AG09319 (cell line): Measurements from ENCODE around the gene GPATCH1.
"Not testable (repeated sequence)": the region's sequence is repeated elsewhere in the genome, so short reads cannot be mapped to it uniquely, and the experiment has no call there.

Source experiments
- DNase-seq: peaks from one replicate; pipeline ENCODE4 v3.0.0-alpha.2; 2010; ENCODE audit warnings: low read depth; ENCODE audit errors: extremely low read depth
- CTCF ChIP-seq: IDR thresholded peaks from 2 replicates; pipeline ENCODE4 v1.5.1; 2011; ENCODE audit warnings: low read depth, mild to moderate bottlenecking, inconsistent platforms, low read length, moderate library complexity

The GPATCH1 gene

DNA sequence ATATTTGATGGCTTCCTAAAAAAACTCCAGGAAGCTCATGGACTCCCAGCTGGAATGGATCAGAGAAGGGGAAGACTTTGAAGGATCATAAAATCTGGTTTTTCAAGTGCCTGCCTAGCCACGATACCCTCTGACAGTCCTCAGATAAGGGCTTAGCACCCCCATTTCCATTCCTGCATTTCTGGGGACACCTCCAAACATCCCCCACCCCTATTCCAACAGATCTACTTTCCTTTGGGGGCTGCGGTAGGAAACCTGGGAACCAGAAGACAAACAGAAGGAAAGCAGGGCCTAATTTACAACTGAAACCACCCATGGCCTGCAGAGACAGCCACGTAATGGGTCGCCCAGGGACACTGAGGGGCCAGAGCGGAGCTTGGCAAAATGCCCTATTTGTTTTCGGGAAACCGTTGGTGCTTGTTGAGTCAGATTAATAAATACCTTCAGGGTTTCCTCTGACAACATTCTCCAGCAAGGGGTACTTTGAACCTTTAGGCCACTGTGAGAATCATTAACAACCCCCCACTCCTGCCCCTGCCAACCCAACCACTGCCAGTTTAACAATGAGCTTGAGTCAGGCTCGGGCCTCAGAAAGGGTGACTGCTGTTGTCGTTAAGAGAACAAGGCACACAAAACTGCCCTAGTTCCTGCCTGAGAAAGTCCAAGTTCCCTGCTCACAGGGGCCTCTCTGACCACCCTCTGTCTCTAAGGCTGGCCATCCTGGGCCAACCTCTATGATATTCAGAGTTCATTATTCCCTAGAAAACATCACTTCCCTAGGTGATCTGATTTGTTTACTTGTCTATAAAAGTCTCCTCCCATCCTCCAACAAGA, 39.8 kb upstream of the GPATCH1 start:
- DNase-seq = no peak
- TF ChIP-seq CTCF = no peak

- not testable (repeated sequence) for DNase-seq
Measured at GRCh38 chr19:33041828-33042160, 39.2 kb upstream of the GPATCH1 start.

- DNase-seq = no peak
Measured at GRCh38 chr19:33047422-33047821, 33.6 kb upstream of the GPATCH1 start.

GRCh38 chr19:33048806-33049676, 31.9 kb upstream of the GPATCH1 start:
- DNase-seq = no peak
- no peak for TF ChIP-seq CTCF

More at GRCh38 chr19:33047422-33047821, 33.6 kb upstream of the GPATCH1 start:
- no peak for TF ChIP-seq CTCF

- DNase-seq = no peak
- no peak for TF ChIP-seq CTCF
Measured at GRCh38 chr19:33050110-33050509, 30.9 kb upstream of the GPATCH1 start.

GRCh38 chr19:33052352-33052972, 28.5 kb upstream of the GPATCH1 start:
- no peak for DNase-seq
- no peak for TF ChIP-seq CTCF

- no peak for DNase-seq
- TF ChIP-seq CTCF = no peak
Measured at GRCh38 chr19:33054623-33055022, 26.4 kb upstream of the GPATCH1 start.
